ENCODE results near the gene ADGRF5.
A peak's percentile ranks its signal among the peaks of the same experiment; 100 is the strongest.

ADGRF5 gene

GRCh38 chr6:46930331-46930730, 8.6 kb upstream of the ADGRF5 start:
- DNase-seq (ENCODE audit: low spot score), result no peak

- DNase-seq (ENCODE audit: low spot score), result no peak
These were observed 5.3 kb upstream of the ADGRF5 start for GRCh38 chr6:46927066-46927465.

- no peak for DNase-seq (ENCODE audit: low spot score)
These were observed 4.7 kb upstream of the ADGRF5 start for GRCh38 chr6:46926481-46926880.

DNA sequence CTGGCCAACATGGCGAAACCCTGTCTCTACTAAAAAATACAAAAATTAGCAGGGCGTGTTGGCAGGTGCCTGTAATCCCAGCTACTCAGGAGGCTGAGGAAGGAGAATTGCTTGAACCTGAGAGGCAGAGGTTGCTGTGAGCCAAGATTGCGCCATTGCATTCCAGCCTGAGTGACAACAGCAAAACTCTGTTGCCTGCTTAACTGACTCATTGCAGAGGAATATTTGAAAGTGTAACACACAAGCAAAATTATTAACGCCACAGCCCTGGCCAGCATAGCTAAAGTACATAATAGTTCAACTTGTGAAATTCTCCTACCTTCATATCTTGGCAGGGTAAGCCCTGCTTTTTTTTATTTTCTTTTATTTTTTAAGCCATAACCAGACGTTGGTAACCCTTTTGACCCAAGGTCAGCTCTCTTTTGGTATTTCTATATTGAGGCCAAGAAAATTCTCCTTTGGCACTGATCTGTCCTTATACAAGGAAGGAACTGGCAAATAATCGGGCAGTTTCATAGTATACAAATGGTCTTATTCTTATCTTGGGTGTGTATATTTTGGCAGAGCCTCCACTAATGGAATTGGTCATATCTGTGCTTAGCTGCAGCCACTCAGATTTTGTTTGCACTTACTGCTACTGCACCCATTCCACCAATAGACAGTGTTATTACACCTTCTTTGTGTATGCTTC, 4.0 kb upstream of the ADGRF5 start:
- peak; percentile 18 for DNase-seq (ENCODE audit: low spot score)

DNA sequence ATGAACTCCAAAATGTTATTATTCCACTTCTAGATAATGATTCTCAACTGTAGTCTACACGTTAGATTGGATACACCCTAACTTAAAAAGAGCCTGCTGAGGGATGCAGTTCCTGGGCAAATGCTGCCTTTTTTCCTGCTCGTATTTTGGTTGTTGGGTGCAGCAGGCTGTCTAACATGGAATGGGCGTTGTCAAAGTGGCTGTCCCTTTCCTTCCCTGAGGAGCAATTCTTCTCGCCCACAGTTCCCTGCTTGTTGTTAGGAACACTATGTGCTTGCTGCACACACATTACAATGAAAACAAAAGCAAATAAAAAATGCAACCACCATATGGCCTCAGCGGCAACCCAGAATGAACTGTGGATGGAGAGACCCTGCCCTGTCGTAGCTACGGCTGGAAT, 1.7 kb upstream of the ADGRF5 start:
- no peak for DNase-seq (ENCODE audit: low spot score)

DNA sequence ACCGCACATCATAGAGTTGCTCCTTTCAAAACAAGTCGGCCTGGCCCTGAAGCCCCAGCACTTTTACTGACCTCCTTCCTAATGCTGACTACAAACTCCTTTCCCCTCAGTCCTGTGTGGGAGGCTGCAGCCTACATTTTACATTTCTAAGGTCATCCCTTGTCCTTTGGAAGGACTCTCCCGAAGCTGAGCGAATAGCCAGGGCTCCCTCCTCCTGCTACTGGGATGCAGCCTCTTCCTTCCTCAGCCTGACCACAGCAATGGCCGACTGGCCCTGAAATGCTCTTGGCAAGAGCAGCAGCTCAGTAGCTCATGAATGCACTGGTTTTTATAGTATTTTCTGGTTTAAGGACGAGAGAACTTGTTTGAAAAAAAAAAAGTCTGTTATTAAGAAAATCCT, 679 bp downstream of the ADGRF5 start:
- DNase-seq (ENCODE audit: low spot score), result no peak

DNA sequence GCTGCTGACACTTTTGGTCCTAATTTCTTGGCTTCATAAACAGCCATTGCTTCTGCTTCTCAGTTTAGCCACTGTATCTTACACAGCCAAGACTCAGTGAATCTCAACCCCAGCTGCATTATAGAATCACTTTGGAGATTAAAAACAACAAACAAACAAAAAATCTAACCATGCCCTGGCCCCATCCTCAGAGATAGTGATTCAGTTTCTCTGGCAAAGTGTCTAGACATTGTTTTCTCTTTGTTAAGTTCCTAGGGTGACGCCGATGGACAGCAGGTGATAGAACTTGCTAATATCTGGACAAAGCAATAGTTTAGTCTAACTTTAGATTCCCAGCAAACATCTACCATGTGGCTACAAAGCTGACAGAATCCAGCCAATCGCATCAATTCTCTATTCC, 2.9 kb downstream of the ADGRF5 start:
- DNase-seq (ENCODE audit: low spot score), result no peak

DNA sequence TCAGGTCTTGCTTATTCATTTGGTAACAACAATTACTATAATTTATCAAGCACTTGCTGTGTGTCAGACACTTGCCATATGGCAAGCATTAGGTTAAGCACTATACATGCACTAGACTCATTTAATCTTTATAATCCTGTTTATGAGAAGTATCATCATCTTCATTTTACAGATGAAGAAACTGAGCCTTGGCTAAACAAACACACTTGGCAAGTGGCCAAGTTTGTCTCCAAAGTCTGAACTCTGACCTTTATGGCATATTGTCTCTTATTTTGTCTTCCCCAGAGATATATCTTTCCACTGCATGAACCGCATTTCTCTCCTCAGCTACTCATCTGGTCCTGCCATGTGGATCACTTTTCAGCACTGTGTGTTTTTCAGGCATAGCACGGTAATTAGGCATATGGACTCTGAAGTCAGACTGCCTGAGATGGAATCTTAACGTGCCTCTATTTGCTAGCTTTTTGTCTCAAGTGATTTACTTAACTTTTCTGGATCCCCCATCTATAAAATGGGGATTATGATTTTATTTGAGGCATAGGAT, 4.7 kb downstream of the ADGRF5 start:
- no peak for DNase-seq (ENCODE audit: low spot score)

GRCh38 chr6:46915866-46916265, 5.9 kb downstream of the ADGRF5 start:
- DNase-seq (ENCODE audit: low spot score), result no peak

DNA sequence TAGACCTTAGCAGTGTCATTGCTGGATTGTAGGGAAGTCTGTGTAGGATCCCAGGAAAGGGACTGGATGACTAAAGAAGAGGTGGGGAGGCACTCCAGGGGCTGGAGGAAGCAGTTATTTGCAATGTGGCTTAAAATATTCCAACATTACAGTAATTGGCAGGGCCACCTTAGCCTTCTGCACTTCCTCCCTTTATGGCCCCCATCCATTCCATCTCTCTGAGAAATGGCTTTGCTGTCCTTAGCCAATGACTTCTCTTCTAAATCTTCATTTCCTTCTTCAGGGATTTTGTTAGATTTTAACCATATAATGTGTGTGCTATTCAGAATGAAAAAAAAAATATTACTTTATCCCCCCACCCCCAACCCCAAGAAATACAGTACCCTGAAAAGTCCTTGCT, 6.4 kb downstream of the ADGRF5 start:
- no peak for DNase-seq (ENCODE audit: low spot score)

- DNase-seq (ENCODE audit: low spot score), result no peak
These were observed 7.4 kb downstream of the ADGRF5 start for GRCh38 chr6:46914279-46914810.

GRCh38 chr6:46909371-46909770, 12.4 kb downstream of the ADGRF5 start:
- DNase-seq (ENCODE audit: low spot score), result no peak

GRCh38 chr6:46906776-46907175, 15.0 kb downstream of the ADGRF5 start:
- no peak for DNase-seq (ENCODE audit: low spot score)

DNA sequence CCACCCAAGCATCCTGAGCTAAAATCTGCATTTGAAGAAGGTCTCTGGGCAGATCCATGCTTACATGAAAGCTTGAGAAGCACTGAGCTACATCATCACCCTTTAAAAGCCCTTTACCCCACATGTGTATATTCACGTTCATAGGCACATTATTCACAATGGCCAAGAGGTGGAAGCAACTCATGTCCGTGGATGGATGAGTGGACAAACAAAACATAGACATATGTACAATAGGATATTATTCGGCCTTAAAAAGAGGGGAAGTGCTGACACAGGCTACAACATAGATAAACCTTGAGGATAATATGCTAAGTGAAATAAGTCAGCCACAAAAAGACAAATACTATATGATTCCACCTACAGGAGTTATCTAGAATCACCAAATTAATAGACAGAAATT, 17.6 kb downstream of the ADGRF5 start:
- no peak for DNase-seq (ENCODE audit: low spot score)

DNA sequence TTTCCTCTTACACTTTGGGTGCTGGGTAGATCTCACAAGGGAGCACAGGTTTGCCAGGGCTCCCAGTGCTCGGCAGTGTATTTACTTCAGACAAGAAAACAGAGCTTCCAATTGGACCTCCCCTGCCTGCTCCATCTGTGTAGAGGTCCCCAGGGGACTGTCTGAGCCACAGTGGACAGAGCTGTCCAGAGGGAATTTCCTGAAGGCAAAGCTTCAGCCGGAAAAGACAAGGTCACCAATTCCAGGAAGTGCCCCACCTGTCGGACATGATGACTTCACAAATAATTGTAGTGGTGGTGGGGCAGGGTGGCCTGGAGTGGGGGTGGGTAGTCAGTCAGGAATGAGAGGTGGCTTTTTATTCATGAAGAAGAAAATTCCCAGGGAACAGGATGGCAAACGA, 18.6 kb downstream of the ADGRF5 start:
- no peak for DNase-seq (ENCODE audit: low spot score)

DNA sequence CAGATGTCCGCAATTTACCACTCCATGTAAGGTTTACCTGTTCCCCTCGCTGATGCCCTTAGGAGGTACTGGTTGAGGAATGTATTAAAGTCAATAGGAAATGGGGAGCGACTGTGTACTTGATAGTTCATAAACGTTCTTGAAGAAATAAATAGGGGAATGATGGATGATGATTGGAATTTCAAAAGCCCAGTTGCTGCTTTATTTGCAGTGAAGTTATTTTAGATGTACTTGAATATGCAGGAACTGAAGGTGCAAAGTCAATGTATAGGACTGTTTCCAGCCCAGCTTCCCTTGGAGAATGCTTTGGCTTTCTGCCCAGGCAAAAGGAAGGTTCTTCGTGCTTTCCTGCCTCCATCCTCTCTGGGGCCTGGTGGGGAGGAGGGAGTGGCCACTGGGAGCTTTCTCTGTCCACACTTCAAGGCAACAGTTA, 19.8 kb downstream of the ADGRF5 start:
- no peak for DNase-seq (ENCODE audit: low spot score)

- DNase-seq (ENCODE audit: low spot score), result no peak
These were observed 21.5 kb downstream of the ADGRF5 start for GRCh38 chr6:46900266-46900665.

GRCh38 chr6:46899659-46900058, 22.1 kb downstream of the ADGRF5 start:
- DNase-seq (ENCODE audit: low spot score), result no peak

DNA sequence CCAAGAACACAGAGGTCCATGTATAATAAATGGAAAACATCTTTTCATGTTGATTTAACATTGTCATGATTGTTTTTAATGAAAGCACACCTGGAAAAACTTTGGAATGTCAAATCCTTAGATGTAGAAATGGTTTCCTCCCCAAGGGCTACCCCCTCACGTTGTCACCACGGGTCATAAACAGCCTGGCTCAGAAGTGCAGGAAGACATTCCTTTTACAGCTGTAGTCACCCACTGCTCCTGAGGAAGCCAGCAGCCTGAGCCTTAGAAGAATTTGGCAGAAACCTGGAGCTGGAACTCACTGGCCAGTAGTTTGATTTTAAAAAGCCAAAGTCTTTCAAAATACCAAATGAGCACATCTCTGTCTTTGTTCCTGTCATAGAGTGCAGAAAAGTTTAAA, 23.7 kb downstream of the ADGRF5 start:
- no peak for DNase-seq (ENCODE audit: low spot score)

DNA sequence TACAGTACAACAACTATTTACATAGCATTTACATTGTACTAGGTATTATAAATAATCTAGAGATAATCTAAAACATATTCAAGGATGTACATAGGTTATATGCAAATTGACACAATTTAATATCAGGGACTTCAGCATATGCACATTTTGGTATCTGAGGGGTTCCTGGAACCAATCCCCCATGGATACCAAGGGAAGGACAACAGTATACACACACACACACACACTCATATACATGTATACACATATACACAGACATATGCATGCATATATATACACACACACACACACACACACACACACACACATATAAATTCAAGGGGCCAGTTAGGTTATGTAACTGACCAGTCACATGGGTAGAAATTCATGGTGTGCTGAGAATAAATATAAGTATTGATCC, 24.9 kb downstream of the ADGRF5 start:
- DNase-seq (ENCODE audit: low spot score), result no peak

DNA sequence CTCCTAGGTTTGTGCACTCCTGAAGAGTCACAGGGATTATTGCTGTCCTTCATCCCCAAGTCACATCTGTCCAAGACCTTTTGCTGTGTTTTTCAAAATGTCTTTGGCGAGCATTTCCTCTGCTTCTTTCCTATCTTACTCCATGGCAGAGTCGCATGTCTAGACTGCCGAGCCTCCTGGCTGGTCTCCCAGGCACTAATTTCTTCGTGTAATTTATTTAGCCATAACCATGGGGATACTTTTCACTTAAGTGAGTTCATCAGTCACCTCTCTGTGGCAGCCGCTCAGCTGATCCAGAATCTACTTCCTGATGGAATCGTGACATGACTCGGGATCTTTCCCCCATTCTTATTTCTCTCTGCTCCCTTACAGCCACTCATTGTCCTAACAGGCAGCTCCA, 25.8 kb downstream of the ADGRF5 start:
- no peak for DNase-seq (ENCODE audit: low spot score)

DNA sequence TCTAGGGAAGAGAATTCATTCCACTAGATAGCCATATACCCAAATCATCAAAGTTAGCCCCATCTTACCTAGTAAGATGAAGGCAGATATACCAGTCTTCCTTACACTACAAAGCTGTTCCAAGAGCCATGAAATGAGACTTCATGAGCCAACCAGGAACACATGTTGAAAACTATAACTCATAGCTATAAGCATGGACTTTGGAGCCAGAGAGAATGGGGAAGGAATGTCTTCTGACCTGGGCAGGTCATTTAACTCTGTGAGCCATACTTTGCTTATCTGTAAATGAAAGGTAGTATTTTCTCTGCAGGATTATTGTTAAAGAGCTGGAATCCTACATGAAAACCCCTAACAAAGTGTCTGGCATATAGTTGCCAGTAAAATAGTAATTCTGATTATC, 27.3 kb downstream of the ADGRF5 start:
- no peak for DNase-seq (ENCODE audit: low spot score)

DNA sequence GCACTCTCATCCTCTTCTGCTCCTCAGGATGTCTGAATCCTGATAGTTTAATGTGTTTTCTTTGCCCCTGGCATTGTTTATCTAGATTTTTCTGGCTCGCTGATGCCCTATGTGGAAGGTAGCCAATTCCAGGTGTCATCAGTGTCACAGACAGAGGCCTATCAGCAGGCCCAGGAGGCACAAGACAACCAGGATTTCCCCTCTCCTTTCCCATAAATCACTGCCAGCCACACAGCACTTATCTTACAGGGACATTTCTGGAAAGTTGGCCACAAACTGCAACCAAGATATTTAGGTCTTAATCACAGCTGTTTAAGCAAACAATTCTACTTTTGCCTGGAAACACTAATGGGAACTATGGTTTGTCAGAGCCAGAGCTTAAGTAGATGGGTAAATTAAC, 28.1 kb downstream of the ADGRF5 start:
- DNase-seq (ENCODE audit: low spot score), result no peak

GRCh38 chr6:46891252-46891795, 30.4 kb downstream of the ADGRF5 start:
- no peak for DNase-seq (ENCODE audit: low spot score)
